Measurements from ENCODE around the gene FBXL3.
"Not testable (repeated sequence)": the region's sequence is repeated elsewhere in the genome, so short reads cannot be mapped to it uniquely, and the experiment has no call there.

DNA sequence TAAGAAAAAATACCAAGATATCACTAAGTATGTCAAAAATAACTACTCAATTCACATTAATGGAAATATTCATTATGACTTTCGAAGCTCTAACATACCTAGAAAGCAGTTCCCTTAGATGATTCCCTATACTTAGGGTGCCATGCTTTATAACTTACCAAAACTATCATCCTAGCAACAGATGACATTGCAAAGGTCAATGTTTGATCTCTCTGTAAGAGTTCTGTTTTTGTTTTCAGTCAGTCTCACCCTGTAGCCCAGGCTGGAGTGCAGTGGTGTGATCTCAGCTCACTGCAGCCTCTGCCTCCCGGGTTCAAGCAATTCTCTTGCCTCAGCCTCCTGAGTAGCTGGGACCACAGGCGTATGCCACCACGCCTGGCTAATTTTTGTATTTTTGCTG, 18.6 kb downstream of the FBXL3 start:
- TF ChIP-seq, protein P1, sequence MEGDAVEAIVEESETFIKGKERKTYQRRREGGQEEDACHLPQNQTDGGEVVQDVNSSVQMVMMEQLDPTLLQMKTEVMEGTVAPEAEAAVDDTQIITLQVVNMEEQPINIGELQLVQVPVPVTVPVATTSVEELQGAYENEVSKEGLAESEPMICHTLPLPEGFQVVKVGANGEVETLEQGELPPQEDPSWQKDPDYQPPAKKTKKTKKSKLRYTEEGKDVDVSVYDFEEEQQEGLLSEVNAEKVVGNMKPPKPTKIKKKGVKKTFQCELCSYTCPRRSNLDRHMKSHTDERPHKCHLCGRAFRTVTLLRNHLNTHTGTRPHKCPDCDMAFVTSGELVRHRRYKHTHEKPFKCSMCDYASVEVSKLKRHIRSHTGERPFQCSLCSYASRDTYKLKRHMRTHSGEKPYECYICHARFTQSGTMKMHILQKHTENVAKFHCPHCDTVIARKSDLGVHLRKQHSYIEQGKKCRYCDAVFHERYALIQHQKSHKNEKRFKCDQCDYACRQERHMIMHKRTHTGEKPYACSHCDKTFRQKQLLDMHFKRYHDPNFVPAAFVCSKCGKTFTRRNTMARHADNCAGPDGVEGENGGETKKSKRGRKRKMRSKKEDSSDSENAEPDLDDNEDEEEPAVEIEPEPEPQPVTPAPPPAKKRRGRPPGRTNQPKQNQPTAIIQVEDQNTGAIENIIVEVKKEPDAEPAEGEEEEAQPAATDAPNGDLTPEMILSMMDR (IDR thresholded peaks at IDR 0.05 in 8 of 11, conservative IDR thresholded peaks at IDR 0.05 in 3 of 11) = not testable (repeated sequence)
- TF ChIP-seq POLR2A (IDR thresholded peaks at IDR 0.05) = not testable (repeated sequence)

Measured in spleen (tissue), 7 donors.